Endothelial cell of umbilical vein (primary cell): ENCODE results near the gene OCEL1.

Experiments
- EZH2 ChIP-seq: IDR thresholded peaks from 2 replicates; pipeline ENCODE4 v1.6.1; 2012; ENCODE audit warnings: borderline replicate concordance, low read depth, mild to moderate bottlenecking, moderate library complexity, low read length, inconsistent platforms; ENCODE audit not compliant: severe bottlenecking
- POLR2A ChIP-seq: IDR thresholded peaks from 2 replicates; pipeline ENCODE4 v1.6.1; 2012; ENCODE audit warnings: low read depth, mild to moderate bottlenecking, control low read depth, low read length
- POLR2AphosphoS5 ChIP-seq: IDR thresholded peaks from 2 replicates; pipeline ENCODE4 v1.6.1; 2012; ENCODE audit warnings: low read depth, mild to moderate bottlenecking, control low read depth, low read length, moderate library complexity; ENCODE audit not compliant: insufficient read depth
- TF ChIP-seq, protein P1 (sequence below), 2 donors: IDR thresholded peaks; 1 replicate in 1 of 2; 2 replicates in 1 of 2; pipeline ENCODE4 v1.5.1; 2011; ENCODE audit warnings: low read length in 2 of 2, mild to moderate bottlenecking in 2 of 2, moderate library complexity in 2 of 2, control low read depth in 1 of 2, inconsistent platforms in 1 of 2, low read depth in 1 of 2; ENCODE audit not compliant: insufficient read depth in 1 of 2; ENCODE audit errors: extremely low read depth in 1 of 2
- TF ChIP-seq, protein P2 (sequence below): IDR thresholded peaks from 2 replicates; pipeline ENCODE4 v1.6.1; 2011; ENCODE audit not compliant: insufficient read depth, insufficient read length

DNA sequence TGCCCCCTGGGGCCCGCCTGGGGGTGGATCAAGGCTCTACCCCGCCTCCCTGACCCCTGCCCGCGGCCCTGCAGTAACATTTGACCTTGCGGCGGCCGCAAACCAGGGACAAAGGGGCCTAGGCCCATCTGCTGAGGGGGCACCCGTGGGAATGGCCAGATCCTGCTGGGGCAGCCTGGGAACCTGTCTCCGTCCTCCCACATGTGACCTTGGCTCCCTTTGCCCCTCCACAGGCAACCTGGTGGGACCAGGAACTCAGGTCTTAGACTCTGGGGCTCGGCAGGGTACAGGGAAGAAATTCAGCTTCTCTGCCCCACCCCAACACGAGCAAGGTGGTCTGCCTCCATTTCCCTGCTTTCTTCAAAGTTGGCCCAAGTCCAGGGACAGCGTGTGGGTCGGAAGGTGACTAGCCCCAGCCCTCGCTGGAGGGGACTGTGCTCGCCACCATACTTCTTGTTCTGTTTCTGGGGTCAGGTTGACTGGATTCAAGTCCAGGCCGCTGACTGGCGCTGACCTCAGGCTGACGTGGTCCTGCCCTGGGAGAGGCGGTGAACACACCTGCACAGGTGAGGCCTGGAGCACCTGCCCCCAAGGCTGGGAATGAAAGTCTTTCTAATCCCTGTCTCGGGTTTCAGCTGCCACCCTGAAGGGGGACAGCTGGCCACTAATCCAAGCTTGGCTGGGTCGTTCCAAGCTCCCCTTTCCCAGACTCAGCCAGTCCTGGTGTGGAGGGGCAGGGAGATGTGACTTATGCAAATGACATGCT is 22.2 kb downstream of the OCEL1 start:
- TF ChIP-seq, protein P1, sequence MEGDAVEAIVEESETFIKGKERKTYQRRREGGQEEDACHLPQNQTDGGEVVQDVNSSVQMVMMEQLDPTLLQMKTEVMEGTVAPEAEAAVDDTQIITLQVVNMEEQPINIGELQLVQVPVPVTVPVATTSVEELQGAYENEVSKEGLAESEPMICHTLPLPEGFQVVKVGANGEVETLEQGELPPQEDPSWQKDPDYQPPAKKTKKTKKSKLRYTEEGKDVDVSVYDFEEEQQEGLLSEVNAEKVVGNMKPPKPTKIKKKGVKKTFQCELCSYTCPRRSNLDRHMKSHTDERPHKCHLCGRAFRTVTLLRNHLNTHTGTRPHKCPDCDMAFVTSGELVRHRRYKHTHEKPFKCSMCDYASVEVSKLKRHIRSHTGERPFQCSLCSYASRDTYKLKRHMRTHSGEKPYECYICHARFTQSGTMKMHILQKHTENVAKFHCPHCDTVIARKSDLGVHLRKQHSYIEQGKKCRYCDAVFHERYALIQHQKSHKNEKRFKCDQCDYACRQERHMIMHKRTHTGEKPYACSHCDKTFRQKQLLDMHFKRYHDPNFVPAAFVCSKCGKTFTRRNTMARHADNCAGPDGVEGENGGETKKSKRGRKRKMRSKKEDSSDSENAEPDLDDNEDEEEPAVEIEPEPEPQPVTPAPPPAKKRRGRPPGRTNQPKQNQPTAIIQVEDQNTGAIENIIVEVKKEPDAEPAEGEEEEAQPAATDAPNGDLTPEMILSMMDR (IDR thresholded peaks at IDR 0.05; ENCODE audit: extremely low read depth in 1 of 2, insufficient read depth in 1 of 2, low read depth in 1 of 2, low read length in 2 of 2) = no peak
- TF ChIP-seq, protein P2, sequence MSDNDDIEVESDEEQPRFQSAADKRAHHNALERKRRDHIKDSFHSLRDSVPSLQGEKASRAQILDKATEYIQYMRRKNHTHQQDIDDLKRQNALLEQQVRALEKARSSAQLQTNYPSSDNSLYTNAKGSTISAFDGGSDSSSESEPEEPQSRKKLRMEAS = no peak
- TF ChIP-seq EZH2 = no peak
- TF ChIP-seq POLR2A = no peak
- no peak for TF ChIP-seq POLR2AphosphoS5
